ENCODE data around the gene NT5C1B.

NT5C1B gene

GRCh38 chr2:18551169-18551568 is 38.2 kb downstream of the NT5C1B start:
- no peak for DNase-seq (ENCODE audit: low spot score)

- no peak for DNase-seq (ENCODE audit: low spot score)
Observed at GRCh38 chr2:18550433-18550832, 38.9 kb downstream of the NT5C1B start.

GRCh38 chr2:18549083-18549482 is 40.3 kb downstream of the NT5C1B start:
- no peak for DNase-seq (ENCODE audit: low spot score)

DNA sequence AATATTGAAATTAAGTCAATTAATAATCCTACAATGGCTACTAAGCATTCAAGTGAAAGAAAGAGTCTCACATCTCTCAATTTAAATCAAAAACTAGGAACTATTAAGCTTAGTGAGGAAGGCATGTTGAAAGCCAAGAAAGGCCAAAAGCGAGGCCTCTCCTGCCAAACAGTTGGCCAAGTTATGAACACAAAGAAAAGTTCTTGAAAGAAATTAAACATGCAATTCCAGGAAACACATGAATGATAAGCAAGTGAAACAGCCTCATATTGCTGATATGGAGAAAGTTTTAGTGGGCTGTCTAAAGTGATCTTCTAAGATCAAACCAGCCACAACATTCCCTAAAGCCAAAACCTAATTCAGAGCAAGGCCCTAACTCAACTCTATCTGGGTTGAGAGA is 40.7 kb downstream of the NT5C1B start:
- no peak for DNase-seq (ENCODE audit: low spot score)

GRCh38 chr2:18546567-18546966 is 42.8 kb downstream of the NT5C1B start:
- DNase-seq (ENCODE audit: low spot score) = no peak

DNA sequence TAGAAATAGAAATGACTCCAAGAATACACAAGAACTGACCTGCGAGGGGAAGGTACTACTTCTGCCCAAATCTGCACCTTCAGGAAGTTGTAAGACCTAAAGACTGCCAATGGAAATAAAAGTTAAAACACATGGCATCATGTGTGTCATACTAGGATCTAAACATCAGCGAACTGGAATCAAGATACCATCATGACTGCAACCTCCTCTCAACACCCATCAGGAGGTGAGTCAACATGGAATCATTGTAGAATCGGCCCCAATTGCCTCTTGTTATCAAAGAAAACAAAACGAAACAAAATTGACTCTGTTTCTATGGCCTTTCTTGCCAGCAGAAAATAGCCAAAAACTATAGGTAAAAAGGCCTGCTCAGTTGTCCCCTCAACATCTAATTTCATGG is 44.0 kb downstream of the NT5C1B start:
- DNase-seq (ENCODE audit: low spot score) = peak; percentile 20

- DNase-seq (ENCODE audit: low spot score) = no peak
Observed at GRCh38 chr2:18544171-18544570, 45.2 kb downstream of the NT5C1B start.

GRCh38 chr2:18540872-18541271 is 48.5 kb downstream of the NT5C1B start:
- DNase-seq (ENCODE audit: low spot score) = no peak

- DNase-seq (ENCODE audit: low spot score) = no peak
Observed at GRCh38 chr2:18536697-18537096, 52.7 kb downstream of the NT5C1B start.

GRCh38 chr2:18536100-18536499 is 53.3 kb downstream of the NT5C1B start:
- DNase-seq (ENCODE audit: low spot score) = peak; percentile 48

- peak; percentile 21 for DNase-seq (ENCODE audit: low spot score)
Observed at GRCh38 chr2:18531194-18531593, 58.2 kb downstream of the NT5C1B start.

DNA sequence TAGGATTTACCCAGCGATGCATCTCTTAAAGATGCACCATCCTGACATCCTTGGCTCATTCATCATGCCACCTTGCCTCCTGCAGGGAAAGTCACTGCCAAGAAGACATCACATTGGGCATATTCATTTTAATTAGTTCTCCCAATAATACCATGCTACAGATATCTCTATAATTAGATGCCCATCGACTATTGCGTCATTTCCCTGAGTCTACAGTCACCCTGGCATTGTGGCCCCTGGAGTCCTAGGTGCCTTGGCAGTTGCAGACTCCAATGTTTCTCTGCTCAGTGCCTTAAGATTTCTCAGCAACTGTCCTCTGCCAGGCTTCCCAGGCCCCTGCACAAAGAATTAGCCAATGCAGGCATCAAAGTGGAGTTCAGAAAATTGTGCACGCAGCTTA is 61.5 kb downstream of the NT5C1B start:
- DNase-seq (ENCODE audit: low spot score) = no peak

DNA sequence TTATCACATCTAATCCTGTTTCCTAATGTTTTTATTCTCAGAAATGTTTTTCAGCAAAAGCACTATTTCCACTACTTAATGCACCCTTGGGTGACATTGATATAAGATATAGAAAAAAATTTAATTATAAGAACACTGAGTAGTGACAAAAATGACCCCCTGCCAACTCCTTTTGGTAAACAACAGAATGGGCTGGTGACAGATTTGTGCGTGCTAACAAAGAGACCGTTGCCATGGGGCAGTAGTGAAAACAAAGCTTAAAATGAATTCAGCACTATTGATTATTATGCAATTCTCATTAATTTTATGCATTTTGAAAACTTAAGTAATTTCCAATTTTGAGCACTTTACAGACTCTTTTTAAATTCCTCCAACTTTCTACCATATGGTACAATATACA is 62.0 kb downstream of the NT5C1B start:
- DNase-seq (ENCODE audit: low spot score) = no peak

DNA sequence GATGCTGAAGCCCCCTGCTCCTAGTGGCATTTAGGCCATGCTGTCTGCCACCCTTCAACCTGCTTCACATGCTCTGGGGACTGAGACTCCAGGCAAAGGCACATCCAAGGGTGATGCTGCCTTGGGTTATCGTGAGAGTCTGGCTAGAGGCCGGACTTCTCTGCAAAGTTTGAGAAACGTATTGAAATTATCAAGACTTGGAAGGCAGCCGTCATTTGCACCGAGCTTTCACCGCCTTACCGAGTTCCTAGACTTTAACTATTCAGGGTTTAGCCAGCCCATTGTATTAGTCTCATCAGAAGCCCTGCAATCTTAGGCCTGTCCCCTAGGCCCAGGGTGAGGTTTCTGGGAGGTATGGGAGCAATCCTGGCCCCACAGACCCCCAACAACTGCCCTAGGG is 62.9 kb downstream of the NT5C1B start:
- no peak for DNase-seq (ENCODE audit: low spot score)

GRCh38 chr2:18525852-18526251 is 63.5 kb downstream of the NT5C1B start:
- no peak for DNase-seq (ENCODE audit: low spot score)

GRCh38 chr2:18525236-18525635 is 64.1 kb downstream of the NT5C1B start:
- no peak for DNase-seq (ENCODE audit: low spot score)

GRCh38 chr2:18522484-18523146 is 66.8 kb downstream of the NT5C1B start:
- peak; percentile 19 for DNase-seq (ENCODE audit: low spot score)

DNA sequence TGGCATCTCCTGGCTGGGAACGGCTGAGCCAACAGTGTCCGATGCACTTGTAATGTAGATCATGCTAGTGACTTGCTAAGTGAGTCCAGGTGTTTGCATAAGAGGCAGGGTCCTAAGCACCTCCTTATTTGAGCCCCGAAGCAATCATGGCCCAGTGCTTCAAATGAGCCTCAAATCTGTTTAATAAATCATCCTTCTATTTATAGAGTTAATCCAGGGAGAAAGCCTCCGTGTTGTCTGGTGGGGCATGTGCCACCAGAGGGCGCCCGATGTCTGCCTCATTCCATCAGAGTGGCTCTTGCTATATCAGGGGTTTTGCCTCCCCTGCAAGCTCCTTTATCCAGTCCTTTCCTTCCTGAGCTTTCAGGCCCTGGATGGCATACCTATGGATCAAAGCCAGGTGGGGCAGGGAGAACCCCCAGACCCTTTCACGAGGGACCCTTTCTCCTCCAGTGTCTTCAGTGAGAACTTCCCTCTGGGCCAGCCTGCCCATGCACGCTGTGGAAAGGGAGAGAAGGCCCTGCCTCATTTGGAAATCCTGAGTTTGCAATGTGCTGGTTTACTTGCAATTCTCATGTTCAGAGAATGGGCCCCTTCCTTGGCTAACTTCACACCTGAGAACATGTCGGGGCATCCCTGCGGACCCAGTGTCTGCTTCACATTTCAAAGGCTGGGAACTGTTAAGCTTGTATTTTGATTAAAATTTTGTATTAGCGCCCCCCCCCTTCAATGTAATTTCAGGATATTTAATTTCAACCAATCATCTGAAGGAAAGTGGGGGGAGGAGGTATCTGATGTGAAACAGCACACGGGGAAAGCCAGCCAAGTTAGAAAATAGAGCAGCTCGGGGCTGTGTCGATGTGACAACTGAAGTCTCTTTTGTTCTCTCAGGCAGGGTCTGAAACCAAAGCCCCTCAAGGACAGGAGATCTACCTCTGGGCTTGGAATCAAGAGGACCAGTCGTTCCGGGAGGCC is 68.6 kb downstream of the NT5C1B start:
- peak; percentile 70 for DNase-seq (ENCODE audit: low spot score)

DNA sequence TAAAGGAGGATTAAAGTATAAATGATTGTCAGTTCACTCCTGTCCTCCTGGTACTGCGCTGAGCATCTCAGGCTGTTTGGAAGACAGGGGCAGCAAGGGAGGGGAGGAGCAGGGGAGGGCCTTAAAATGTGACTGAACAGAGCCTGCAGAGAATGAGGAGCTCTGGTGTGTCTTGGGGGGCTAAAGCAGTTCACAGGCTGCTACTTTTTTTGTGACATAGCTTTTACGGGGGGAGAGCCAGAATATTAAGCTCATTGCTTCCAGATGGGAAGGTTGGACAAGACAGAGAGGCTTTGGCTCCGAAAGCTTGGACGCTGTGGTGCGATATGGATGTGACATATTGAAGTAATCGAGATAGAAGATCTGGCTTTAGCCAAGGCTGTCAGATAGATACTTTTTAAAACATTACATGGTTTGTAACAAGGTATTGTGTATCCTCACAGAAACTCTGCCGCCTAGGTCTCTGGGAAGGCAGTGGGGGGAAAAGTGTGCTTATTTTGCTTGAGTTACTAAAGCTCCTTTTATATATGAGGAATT is 69.4 kb downstream of the NT5C1B start:
- no peak for DNase-seq (ENCODE audit: low spot score)

GRCh38 chr2:18518116-18519111 is 71.0 kb downstream of the NT5C1B start:
- peak; percentile 36 for DNase-seq (ENCODE audit: low spot score)

DNA sequence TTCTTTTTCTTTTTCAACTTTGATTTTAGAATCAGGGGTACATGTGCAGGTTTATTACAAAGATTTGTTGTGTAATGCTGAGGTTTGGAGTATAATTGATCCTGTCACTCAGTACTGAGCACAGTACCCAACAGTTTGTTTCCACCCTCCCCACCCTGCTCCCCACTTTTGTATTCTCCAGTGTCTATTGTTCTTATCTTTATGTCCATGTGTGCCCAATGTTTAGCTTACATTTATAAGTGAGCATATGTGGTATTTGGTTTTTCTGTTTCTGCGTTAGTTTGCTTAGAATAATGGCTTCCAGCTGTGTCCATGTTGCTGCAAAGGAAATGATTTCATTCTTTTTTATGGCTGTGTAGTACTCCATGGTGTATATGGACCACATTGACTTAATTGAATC is 72.0 kb downstream of the NT5C1B start:
- DNase-seq (ENCODE audit: low spot score) = no peak

DNA sequence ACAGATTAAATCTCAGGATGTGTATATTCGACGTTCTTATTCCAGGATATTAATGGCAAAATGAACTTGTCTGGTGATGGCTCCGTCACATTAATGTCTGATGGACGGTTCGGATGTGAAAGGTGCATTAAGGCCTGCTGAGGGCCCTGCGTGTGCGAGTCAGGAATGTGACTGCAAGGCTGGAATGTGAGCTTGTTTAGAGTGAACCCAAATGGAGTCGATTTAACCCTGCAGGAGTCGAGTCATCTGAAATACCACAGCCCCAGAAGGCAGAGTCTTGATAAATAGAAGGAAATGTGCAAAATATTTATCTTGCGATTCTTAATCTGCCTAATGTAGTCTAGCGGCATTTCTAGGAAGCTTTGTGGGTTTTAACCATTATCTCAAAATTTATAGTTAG is 73.3 kb downstream of the NT5C1B start:
- peak; percentile 31 for DNase-seq (ENCODE audit: low spot score)
